GM18868 (cell line): Measurements from ENCODE around the gene ZBTB9.

Experiments used
- ATAC-seq: cut with Tn5 transposase; IDR thresholded peaks from one replicate; pipeline ENCODE4 v1.9.1; 2021; ENCODE audit warnings: mild to moderate bottlenecking, moderate library complexity; ENCODE audit not compliant: unreplicated experiment

The ZBTB9 gene

GRCh38 chr6:33432546-33432945, 21.8 kb upstream of the ZBTB9 start:
- no peak for ATAC-seq

DNA sequence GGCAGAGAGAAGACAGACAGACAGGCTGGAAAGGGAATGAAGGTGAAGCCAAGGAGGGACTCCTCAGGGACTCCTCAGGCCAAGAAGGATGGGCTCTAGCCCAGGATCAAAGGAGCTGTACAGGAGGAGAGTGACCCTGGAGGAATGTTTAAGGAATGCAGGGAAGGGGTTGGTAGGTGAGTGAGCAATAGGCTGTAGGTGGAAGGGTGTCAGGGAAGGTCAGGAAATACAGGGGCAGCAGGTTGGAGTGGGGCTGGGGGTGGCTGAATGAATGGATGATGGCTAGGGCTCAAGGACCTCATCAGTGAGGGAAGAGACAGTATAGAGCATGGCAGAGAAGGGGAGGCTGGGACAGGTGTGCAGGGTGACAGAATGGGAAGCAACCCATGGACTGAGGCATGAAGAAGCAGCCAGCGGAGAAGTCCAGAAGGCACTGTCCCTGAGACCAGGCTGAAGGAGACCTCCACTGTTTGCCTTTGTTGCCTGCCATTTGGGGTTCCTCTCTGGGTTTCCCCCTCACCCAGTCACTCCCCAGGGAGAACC, 21.3 kb upstream of the ZBTB9 start:
- ATAC-seq: no peak

DNA sequence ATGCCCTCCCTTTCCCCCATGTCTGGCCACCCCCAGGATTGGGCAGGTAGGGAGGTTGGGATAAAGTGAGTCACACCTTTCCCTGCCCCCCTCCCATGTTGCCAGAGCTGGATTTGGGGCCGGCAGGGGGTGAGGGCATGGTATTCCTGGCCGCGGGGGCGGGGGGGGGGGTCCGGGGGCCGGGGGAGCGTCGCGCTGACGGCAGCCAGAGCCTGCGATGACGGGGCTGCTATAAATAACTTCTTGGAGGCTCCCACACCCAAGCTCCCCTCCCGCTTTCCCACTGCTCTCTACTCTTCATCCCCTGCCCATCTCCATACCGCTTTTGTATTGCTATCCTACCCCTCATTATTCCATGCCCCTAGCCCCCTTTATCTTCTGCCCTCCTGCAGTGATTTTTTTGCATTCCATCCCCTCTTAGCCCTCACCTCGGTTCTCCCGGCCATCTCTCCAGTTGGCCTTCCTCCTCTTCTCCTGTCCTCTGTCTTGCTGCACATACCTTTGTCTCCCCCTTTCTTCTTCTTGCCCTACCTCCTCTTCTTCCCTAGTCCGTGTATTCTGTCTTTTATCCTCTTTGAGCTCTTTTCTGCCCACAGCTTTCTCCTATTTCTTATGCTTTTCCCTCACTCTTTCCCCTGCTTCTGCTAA, 20.7 kb upstream of the ZBTB9 start:
- ATAC-seq: no peak

GRCh38 chr6:33434961-33435360, 19.4 kb upstream of the ZBTB9 start:
- no peak for ATAC-seq

DNA sequence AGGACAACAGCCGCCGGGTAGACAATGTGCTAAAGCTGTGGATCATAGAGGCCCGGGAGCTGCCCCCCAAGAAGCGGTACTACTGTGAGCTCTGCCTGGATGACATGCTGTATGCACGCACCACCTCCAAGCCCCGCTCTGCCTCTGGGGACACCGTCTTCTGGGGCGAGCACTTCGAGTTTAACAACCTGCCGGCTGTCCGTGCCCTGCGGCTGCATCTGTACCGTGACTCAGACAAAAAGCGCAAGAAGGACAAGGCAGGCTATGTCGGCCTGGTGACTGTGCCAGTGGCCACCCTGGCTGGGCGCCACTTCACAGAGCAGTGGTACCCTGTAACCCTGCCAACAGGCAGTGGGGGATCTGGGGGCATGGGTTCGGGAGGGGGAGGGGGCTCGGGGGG, 16.7 kb upstream of the ZBTB9 start:
- ATAC-seq: no peak

- no peak for ATAC-seq
Observed at GRCh38 chr6:33438978-33439594, 15.3 kb upstream of the ZBTB9 start.

GRCh38 chr6:33439956-33440648, 14.3 kb upstream of the ZBTB9 start:
- no peak for ATAC-seq

GRCh38 chr6:33440649-33441309, 13.6 kb upstream of the ZBTB9 start:
- no peak for ATAC-seq

GRCh38 chr6:33441457-33441856, 12.9 kb upstream of the ZBTB9 start:
- ATAC-seq: no peak

DNA sequence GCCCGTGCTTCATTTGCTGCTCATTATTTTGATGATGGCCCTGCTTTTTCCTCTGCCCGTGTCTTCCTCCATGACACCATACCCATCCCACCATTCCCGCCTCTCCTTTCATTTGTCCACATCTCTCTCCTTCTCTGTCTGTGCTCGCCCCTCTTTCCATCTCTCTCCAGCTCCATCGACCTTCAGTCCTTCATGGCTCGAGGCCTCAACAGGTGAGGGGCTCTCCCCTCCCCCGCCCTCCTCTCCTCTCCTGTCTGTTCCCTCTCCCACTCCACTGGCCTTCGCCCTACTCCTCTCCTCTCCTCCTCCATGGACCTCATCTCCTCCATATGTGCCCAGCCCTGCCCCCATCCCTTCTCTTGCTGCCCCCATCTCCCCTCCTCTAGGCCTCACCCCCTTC, 12.1 kb upstream of the ZBTB9 start:
- ATAC-seq: no peak

- no peak for ATAC-seq
Observed at GRCh38 chr6:33443025-33443424, 11.4 kb upstream of the ZBTB9 start.

DNA sequence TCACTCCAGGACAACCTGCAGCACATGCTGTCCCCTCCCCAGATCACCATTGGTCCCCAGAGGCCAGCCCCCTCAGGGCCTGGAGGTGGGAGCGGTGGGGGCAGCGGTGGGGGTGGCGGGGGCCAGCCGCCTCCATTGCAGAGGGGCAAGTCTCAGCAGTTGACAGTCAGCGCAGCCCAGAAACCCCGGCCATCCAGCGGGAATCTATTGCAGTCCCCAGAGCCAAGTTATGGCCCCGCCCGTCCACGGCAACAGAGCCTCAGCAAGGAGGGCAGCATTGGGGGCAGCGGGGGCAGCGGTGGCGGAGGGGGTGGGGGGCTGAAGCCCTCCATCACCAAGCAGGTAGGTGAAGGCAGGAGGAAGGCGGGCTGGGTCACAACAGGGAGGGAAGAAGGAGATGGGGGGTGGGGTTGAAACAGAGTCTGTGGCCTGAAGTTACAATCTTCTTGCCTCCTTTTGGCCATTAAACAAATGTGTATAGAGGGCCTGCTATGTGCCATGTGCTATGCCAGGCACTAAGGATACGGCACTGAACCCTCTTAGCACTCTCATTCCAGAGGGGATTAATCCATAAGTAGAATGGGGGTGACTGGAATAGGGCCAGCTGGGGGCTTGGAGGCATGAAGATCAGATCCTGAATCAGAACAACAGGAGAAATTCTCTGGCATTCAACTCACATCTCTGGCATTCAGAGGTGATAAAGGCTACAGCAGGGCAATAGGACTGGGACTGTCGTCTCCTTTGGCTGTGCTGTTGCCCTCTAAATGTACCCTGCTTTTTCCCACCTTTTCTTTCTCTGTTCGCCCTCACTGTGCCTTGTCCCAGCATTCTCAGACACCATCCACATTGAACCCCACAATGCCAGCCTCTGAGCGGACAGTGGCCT, 10.5 kb upstream of the ZBTB9 start:
- ATAC-seq: no peak

- ATAC-seq: no peak
Observed at GRCh38 chr6:33445119-33445603, 9.2 kb upstream of the ZBTB9 start.

DNA sequence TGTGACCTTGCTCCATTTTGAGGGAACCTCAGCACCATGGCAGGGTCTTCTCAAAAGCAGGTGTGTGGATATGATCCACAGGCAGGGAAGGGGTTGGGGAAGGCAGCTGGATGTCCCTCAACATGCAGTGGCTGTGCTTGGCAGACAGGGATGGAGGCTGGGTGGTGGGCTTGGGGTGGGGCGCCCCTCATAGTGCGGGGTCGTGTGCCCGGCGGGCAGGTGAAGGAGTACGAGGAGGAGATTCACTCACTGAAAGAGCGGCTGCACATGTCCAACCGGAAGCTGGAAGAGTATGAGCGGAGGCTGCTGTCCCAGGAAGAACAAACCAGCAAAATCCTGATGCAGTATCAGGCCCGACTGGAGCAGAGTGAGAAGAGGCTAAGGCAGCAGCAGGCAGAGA, 8.0 kb upstream of the ZBTB9 start:
- no peak for ATAC-seq

GRCh38 chr6:33450434-33450833, 3.9 kb upstream of the ZBTB9 start:
- no peak for ATAC-seq

DNA sequence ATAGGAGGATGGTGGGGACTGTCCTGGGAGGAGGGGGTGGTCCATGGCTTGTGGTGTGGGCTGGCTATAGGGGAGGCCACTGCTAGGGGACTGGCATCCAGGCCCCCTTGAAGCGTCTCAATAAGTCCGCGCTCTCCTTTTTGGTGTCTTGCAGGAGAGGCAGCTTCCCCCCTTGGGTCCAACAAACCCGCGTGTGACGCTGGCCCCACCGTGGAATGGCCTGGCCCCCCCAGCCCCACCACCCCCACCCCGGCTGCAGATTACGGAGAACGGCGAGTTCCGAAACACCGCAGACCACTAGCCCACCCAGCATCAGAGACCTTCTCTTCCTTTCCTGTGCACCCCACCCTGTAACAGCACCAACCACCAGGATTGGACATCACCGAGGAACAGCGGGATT, 2.8 kb upstream of the ZBTB9 start:
- ATAC-seq: no peak

DNA sequence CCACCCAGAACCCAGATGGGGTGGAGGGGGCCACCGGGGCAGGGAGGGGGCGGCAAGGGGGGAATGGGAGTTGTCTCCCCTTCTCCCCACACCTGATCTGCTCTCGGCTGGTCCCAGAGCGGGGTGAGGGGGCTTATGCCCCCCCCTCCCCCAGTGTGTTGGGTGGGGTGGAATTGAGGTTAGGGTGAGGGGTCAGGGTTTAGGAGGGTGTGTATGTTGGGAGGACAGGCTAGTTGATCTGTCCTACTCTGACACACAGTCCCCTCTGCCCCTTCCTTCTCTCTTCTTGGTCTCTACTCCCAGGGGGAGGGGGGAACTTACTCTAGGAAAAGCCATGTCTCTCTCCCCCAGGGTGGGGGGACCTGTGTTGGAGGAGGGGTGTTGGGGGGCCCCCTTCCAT, 1.9 kb upstream of the ZBTB9 start:
- no peak for ATAC-seq

GRCh38 chr6:33453393-33454008, 875 bp upstream of the ZBTB9 start:
- ATAC-seq: no peak

GRCh38 chr6:33455051-33455450, 675 bp downstream of the ZBTB9 start:
- ATAC-seq: no peak

DNA sequence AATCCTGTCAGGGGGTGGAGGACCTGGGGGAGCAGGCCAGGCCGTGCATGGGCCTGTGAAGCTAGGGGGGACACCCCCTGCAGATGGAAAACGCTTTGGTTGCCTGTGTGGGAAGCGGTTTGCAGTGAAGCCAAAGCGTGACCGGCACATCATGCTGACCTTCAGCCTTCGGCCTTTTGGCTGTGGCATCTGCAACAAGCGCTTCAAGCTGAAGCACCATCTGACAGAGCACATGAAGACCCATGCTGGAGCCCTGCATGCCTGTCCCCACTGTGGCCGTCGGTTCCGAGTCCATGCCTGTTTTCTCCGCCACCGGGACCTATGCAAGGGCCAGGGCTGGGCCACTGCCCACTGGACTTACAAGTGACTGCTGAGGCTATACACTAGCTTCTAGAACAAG, 1.8 kb downstream of the ZBTB9 start:
- no peak for ATAC-seq
